Measurements from ENCODE around the gene ZNF841. TPM values are rescaled to one million over a fixed set of nuclear protein-coding genes. Genes with fewer than 3 reads are reported as not detected.

The ZNF841 gene
- polyA plus RNA-seq, 1 of the 3 experiments (the other 2 are of a cell fraction), result 3.8 TPM

GRCh38 chr19:52048555-52049501, 46.7 kb downstream of the ZNF841 start, which contains the start of gene ZNF432 (continued):
- TF ChIP-seq CHD2 (IDR thresholded peaks at IDR 0.05; ENCODE audit: low read length, partially characterized antibody) (peak; percentile 54), FOSL2 (IDR thresholded peaks at IDR 0.05; ENCODE audit: borderline replicate concordance, low read depth) (no peak), MXI1 (IDR thresholded peaks at IDR 0.05; ENCODE audit: low read depth, low read length) (no peak; the same call in 1 of the 2 replicates), TEAD4 (IDR thresholded peaks at IDR 0.05; ENCODE audit: borderline replicate concordance, insufficient read depth) (no peak), RFX5 (IDR thresholded peaks at IDR 0.05; ENCODE audit: low read length) (no peak), GATA2 (CRISPR knock-in tag; IDR thresholded peaks at IDR 0.05) (no peak), FOXM1 (IDR thresholded peaks at IDR 0.05; ENCODE audit: low read depth) (no peak), SIN3A (IDR thresholded peaks at IDR 0.05; ENCODE audit: borderline replicate concordance, low read depth, low read length) (no peak; the same call in 1 of the 2 replicates), JUND (IDR thresholded peaks at IDR 0.05) (no peak), POLR2AphosphoS5 (IDR thresholded peaks at IDR 0.05; ENCODE audit: low read depth, low read length) (peak; percentile 50; the same call in 1 of the 2 replicates), EP300 (IDR thresholded peaks at IDR 0.05; ENCODE audit: borderline replicate concordance in 1 of 2, low read depth in 1 of 2, low read length in 1 of 2) (no peak; a peak in 1 of 4 replicates)
- TF ChIP-seq, protein P1, sequence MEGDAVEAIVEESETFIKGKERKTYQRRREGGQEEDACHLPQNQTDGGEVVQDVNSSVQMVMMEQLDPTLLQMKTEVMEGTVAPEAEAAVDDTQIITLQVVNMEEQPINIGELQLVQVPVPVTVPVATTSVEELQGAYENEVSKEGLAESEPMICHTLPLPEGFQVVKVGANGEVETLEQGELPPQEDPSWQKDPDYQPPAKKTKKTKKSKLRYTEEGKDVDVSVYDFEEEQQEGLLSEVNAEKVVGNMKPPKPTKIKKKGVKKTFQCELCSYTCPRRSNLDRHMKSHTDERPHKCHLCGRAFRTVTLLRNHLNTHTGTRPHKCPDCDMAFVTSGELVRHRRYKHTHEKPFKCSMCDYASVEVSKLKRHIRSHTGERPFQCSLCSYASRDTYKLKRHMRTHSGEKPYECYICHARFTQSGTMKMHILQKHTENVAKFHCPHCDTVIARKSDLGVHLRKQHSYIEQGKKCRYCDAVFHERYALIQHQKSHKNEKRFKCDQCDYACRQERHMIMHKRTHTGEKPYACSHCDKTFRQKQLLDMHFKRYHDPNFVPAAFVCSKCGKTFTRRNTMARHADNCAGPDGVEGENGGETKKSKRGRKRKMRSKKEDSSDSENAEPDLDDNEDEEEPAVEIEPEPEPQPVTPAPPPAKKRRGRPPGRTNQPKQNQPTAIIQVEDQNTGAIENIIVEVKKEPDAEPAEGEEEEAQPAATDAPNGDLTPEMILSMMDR (IDR thresholded peaks at IDR 0.05), result no peak

- Histone ChIP-seq H3K27ac (ENCODE audit: low read depth in 2 of 2, low read length in 1 of 2) (no peak overlapping the region), H4K20me1 (ENCODE audit: insufficient read depth) (no peaks in the 10 kb centered on the region), H3K36me3 (replicated peaks in 1 of 2; ENCODE audit: control insufficient read depth in 1 of 2, insufficient read depth in 2 of 2, low read length in 1 of 2) (peaks cover 65 to 91% of the 10 kb centered on the region in 2 experiments), H3K27me3 (ENCODE audit: insufficient read depth) (no peaks in the 10 kb centered on the region), H3K79me2 (ENCODE audit: insufficient read depth) (peaks cover 3% of the 10 kb centered on the region; the same call in 1 of the 2 replicates), H3K4me1 (ENCODE audit: control insufficient read depth in 1 of 2, insufficient read depth in 2 of 2, low read depth in 1 of 2, low read length in 1 of 2) (no peaks in the 10 kb centered on the region), H3K9ac (no peak overlapping the region), H3F3A (replicated peaks; ENCODE audit: insufficient read depth) (peaks cover 16% of the 10 kb centered on the region), H3K4me2 (no peak overlapping the region), H3K4me3 (ENCODE audit: low read depth in 2 of 2, low read length in 1 of 2) (peak overlapping the region in 1 of 2 experiments; percentile 9; a peak in 1 of 4 replicates), H3K9me2 (no peaks in the 10 kb centered on the region), H2AFZ (ENCODE audit: low read depth) (no peak overlapping the region), H3K9me3 (peaks cover 60% of the 10 kb centered on the region)
- TF ChIP-seq CHD2 (IDR thresholded peaks at IDR 0.05; ENCODE audit: low read length, partially characterized antibody) (no peak), SMC3 (IDR thresholded peaks at IDR 0.05; ENCODE audit: low read depth, low read length) (no peak), FOSL2 (IDR thresholded peaks at IDR 0.05; ENCODE audit: borderline replicate concordance, low read depth) (no peak), REST (IDR thresholded peaks at IDR 0.05; ENCODE audit: low read depth, low read length) (no peak), EP300 (IDR thresholded peaks at IDR 0.05; ENCODE audit: borderline replicate concordance in 1 of 2, low read depth in 1 of 2, low read length in 1 of 2) (no peak), EZH2phosphoT487 (IDR thresholded peaks at IDR 0.05; ENCODE audit: borderline replicate concordance, low read depth) (no peak), RAD21 (IDR thresholded peaks at IDR 0.05; ENCODE audit: low read length) (no peak), YY1 (IDR thresholded peaks at IDR 0.05; ENCODE audit: low read depth) (no peak), FOXM1 (IDR thresholded peaks at IDR 0.05; ENCODE audit: low read depth) (no peak), FOXJ3 (CRISPR knock-in tag; IDR thresholded peaks at IDR 0.05) (no peak)
- 95% methylated on average over 4 of the region's 4 CpGs for WGBS (ENCODE audit: low lambda C conversion rate)
- ChIA-PET CTCF (no interaction called here), POLR2A (no interaction called here)
- no peak for DNase-seq
Measured at GRCh38 chr19:52039169-52039568, 56.4 kb downstream of the ZNF841 start.

Measured in SK-N-SH (cell line).